ENCODE measurements around the gene UNC5A. TPM values are rescaled to one million over a fixed set of nuclear protein-coding genes. Genes with fewer than 3 reads are reported as not detected.
A peak's percentile ranks its signal among the peaks of the same experiment; 100 is the strongest.

UNC5A gene
- total RNA-seq, 1 donor from 2014 or later = not detected

DNA sequence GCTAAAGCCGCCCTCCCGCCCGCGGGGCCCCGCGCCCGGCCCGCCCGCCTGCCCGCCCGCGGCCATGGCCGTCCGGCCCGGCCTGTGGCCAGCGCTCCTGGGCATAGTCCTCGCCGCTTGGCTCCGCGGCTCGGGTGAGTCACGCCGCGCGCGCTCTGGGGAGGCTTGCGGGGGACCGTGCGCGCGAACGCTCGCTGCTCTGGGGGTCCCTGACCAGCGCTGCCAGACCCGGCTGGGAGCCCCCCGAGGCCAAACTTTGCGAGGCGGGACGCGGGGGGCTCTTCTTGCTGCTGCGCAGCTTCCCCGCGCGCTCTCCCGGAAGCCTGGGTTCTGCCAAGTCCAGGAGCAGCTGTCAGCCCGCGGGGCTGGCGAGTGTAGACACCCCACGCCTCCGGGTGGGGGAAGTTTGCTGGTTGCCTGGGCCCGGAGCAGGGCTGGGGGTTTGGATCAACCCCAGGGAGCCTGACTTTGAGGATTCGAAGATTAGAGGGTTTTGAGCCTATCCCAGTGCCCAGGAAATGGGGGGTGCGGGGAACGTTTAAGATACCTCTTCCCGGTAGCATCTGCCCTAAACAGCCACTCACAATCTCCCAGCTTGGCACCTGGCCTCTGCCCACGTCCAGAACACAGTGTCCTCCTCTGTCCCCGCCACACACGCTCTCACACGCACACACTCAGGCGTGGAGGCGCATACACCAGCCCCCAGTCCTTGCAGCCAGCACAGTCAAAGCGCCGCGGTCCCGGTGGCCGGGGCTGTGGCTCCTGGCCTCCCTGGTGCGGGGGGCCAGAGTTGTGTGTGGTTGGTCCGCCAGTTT is 535 bp downstream of the UNC5A start:
- no peak for DNase-seq
- POLR2A ChIA-PET = no interaction called here
- TF ChIP-seq, protein P1, sequence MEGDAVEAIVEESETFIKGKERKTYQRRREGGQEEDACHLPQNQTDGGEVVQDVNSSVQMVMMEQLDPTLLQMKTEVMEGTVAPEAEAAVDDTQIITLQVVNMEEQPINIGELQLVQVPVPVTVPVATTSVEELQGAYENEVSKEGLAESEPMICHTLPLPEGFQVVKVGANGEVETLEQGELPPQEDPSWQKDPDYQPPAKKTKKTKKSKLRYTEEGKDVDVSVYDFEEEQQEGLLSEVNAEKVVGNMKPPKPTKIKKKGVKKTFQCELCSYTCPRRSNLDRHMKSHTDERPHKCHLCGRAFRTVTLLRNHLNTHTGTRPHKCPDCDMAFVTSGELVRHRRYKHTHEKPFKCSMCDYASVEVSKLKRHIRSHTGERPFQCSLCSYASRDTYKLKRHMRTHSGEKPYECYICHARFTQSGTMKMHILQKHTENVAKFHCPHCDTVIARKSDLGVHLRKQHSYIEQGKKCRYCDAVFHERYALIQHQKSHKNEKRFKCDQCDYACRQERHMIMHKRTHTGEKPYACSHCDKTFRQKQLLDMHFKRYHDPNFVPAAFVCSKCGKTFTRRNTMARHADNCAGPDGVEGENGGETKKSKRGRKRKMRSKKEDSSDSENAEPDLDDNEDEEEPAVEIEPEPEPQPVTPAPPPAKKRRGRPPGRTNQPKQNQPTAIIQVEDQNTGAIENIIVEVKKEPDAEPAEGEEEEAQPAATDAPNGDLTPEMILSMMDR (IDR thresholded peaks at IDR 0.05) = no peak
- H3K27ac Mint-ChIP-seq = no peak overlapping the region
- H3K4me1 Mint-ChIP-seq = peaks cover 18% of the 10 kb centered on the region
- H3K4me3 Mint-ChIP-seq = peak overlapping the region; percentile 82
- H3K27me3 Mint-ChIP-seq = peaks cover 68% of the 10 kb centered on the region
- H3K36me3 Mint-ChIP-seq (ENCODE audit: low read depth) = no peaks in the 10 kb centered on the region
- intact Hi-C loops (cut with micrococcal nuclease) = no loop called here
- CTCF ChIA-PET = interaction anchor here (1.2 kb wide), 1 partner anchor 150 kb away, joined by 3 read pairs; no protein-coding TSS in a partner anchor
- H3K9me3 Mint-ChIP-seq = no peaks in the 10 kb centered on the region
- ATAC-seq (ENCODE audit: low read depth) = no peak

DNA sequence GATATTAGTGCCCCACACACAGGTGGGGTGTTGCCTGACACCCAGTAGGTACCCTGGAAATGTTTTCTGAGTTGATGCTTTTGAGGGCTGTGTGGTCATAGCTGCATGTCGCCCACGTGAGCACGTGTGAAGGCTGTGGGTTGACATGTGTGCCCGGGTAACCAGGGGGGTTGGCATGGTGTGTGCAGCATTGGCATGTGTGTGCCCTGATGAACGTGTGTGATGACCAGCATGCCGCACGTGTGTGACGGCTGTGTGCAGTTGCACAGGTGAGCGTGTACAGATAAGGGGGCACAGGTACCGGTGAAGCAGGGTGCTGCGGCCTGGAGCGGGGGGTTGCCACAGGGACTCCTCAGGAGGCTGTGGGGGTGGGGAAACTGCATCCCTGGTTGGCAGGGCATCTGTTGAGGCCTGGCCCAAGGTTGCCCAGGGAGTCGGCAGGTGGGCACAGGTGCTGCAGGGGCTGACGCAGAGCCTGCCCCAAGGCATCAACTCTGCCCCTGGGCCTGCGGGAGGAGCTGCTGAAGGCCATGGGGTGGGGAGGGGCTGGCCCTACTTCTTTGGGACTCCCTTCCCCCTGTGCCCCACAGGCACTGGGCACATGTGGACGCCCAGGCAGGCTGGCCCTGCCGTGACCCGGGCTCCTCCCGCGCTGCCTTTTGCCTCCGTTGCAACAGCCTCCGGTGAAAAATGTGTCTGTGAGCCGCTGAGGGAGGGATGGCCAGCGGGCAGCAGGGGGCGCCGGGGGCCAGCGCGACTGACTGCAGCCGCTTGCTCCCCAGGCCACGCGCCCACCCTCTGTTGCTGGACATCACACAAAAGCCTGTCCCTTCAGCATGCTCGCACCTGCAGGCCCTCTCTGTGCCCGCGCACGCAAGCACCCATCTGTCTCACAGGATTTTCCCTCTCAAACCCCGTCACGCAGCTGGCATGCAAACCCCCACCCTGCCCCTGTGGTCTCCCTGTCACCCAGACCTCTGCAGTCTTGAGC is 2.2 kb downstream of the UNC5A start:
- Mint-ChIP-seq H3K4me3 (peak overlapping the region; percentile 4), H3K36me3 (ENCODE audit: low read depth) (no peaks in the 10 kb centered on the region), H3K27ac (no peak overlapping the region), H3K9me3 (no peaks in the 10 kb centered on the region), H3K27me3 (peaks cover 71% of the 10 kb centered on the region), H3K4me1 (peaks cover 20% of the 10 kb centered on the region)
- DNase-seq (no peak), ATAC-seq (ENCODE audit: low read depth) (no peak)
- ChIA-PET CTCF (no interaction called here), POLR2A (no interaction called here)
- TF ChIP-seq, protein P1 (IDR thresholded peaks at IDR 0.05) = no peak
- intact Hi-C loops (cut with micrococcal nuclease) = no loop called here

DNA sequence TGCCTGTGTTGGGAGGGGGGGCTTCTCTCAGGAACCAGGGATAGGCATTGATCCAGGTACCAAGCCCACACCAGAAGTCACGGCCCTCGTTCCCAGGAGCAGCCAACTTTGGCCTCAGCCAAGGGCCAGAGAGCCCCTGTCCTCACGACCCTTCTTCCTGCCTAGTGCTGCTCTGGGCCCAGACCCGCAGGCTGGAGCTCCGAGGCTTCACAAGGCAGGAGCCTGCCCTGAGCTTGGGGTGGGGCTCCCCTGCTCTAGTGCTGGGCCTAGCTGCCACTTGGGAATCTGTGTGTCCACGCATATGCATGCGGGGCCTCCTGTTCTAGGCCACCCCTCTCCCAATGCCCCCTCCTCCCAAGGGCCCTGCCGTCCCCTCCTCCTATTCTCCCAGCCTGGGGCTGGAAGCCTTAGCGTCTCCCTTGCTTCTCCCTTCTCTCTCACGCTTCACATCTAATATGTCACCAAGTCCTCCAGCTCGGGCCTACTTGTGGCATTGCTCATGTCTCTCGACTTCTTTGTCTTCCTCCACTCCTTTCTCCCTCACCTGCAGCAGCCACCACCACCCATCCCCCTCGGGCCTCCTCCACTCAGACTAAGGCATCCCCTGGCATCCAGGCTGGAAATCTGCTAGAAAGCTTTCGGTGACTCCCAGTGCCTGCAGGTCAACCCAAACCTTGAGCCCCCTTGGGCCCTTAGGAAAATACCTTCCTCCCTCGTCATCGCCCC is 3.4 kb downstream of the UNC5A start:
- no peak overlapping the region for H3K27ac Mint-ChIP-seq
- POLR2A ChIA-PET = no interaction called here
- DNase-seq (no peak), ATAC-seq (ENCODE audit: low read depth) (no peak)
- H3K4me1 Mint-ChIP-seq = peaks cover 28% of the 10 kb centered on the region
- H3K9me3 Mint-ChIP-seq = no peaks in the 10 kb centered on the region
- TF ChIP-seq, protein P1 (IDR thresholded peaks at IDR 0.05) = no peak
- H3K36me3 Mint-ChIP-seq (ENCODE audit: low read depth) = no peaks in the 10 kb centered on the region
- no peak overlapping the region for H3K4me3 Mint-ChIP-seq
- H3K27me3 Mint-ChIP-seq = peaks cover 70% of the 10 kb centered on the region
- CTCF ChIA-PET = no interaction called here
- intact Hi-C loops (cut with micrococcal nuclease) = no loop called here

DNA sequence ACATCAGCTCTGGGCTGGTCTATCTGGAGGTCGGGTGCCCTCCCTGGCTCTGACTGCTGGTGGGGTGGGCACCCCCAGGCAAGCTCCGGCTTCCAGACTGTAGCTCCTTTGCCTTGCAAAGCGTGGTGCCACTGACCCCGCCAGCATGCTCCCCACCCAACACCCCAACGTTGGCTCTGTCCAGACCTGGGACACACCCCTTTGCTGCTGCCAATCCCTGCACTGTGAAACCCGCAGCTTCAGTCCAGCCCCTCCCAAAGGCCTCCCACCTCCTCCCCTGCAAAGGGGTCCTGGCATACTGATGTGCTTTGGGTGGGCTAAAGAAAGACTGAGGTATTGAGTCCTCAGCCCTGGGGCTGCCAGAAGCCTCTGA is 3.9 kb downstream of the UNC5A start:
- H3K4me1 Mint-ChIP-seq = peaks cover 27% of the 10 kb centered on the region
- DNase-seq (no peak), ATAC-seq (ENCODE audit: low read depth) (no peak)
- TF ChIP-seq, protein P1 (IDR thresholded peaks at IDR 0.05) = no peak
- peaks cover 71% of the 10 kb centered on the region for H3K27me3 Mint-ChIP-seq
- ChIA-PET CTCF (no interaction called here), POLR2A (no interaction called here)
- intact Hi-C loops (cut with micrococcal nuclease) = no loop called here
- no peak overlapping the region for H3K4me3 Mint-ChIP-seq
- H3K36me3 Mint-ChIP-seq (ENCODE audit: low read depth) = no peaks in the 10 kb centered on the region
- no peaks in the 10 kb centered on the region for H3K9me3 Mint-ChIP-seq
- H3K27ac Mint-ChIP-seq = no peak overlapping the region

Measured in activated B cell treated with CpG ODN at 0.5 μM for 24 hours (primary cell).